GM20431 (cell line): Measurements from ENCODE around the gene HDLBP.
"Not testable (repeated sequence)": the region's sequence is repeated elsewhere in the genome, so short reads cannot be mapped to it uniquely, and the experiment has no call there.

ENCODE experiments used
- in situ Hi-C: fragments of 300-500 bp; cut with MseI, MboI; formaldehyde crosslinking; loops from one replicate; pipeline ENCODE4 v1.15.0; 2020; ENCODE audit warnings: low sequenced_read_pairs; ENCODE audit not compliant: unreplicated experiment

HDLBP gene

GRCh38 chr2:241308832-241309500 is 6.5 kb downstream of the HDLBP start:
- in situ Hi-C loops, result no loop called here

- in situ Hi-C loops, result no loop called here
These were observed 7.2 kb downstream of the HDLBP start for GRCh38 chr2:241308267-241308666.

DNA sequence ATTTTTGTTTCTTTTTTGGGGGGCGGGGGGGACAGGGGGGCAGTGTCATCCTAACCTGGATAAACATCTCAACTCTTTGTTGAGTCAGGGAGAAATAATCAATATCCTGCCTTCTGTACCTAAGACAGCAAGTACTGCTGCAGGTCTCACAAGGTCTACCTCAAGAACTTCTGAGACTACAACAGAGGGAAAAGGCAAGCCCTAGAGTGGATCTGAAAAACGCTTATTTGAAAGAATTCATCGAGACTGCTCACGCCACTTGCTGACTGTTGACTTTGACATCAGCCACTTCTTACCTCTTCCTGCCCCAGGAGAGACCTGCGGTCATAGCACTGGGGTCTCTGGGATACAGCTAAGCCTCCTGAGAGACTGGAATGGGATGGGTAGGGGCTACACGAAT is 8.4 kb downstream of the HDLBP start:
- in situ Hi-C loops, result no loop called here

DNA sequence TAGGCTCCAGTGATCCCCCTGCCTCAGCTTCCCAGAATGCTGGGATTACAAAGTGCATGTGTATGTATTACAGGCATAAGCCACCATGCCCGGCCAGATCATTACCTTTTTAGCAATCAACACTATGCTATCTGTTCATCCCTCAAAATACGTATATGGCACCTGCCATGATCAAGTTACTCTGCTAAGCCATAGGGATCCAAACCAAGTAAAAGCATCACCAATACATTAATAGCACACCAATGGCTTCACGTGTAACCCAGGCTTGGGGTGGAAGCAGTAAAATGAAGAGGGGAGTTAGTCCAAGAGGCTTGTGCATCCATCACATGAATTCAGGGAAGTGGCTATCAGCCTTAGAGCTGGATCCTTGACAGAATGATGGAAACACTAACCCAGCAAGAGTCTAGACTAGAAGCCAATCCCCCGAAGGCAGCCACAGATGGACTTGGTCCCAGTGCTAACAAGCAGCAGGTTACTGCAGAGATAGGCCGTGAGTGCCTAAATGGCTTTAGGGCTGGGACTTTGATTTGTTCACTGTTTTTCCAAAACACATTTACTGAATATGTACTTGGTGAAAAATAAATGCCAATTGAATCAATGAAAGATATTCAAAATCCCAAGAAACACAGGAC is 11.3 kb downstream of the HDLBP start:
- in situ Hi-C loops, result no loop called here

GRCh38 chr2:241302759-241303651 is 12.5 kb downstream of the HDLBP start:
- in situ Hi-C loops, result no loop called here

GRCh38 chr2:241302083-241302482 is 13.4 kb downstream of the HDLBP start:
- in situ Hi-C loops, result no loop called here

- in situ Hi-C loops, result no loop called here
These were observed 15.5 kb downstream of the HDLBP start for GRCh38 chr2:241300000-241300399.

DNA sequence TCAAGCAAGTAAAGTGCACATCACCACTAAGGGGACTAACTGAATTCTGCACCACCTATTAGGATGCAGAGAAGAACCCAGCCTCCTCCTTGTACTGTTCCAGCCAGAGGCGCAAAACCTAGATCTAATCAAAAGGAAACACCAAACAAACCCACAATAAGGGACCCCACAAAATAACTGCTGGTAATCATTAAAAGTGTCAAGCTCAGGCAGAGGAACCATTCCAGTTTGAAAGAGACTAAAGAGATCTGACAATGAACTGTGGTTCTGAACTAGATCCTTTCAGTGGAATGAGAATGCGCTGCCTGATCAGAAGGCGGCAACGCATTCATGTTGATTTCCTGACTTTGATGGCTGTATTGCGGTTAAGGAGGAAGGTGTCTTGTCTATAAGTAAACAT is 16.8 kb downstream of the HDLBP start:
- in situ Hi-C loops, result no loop called here

GRCh38 chr2:241296767-241297166 is 18.7 kb downstream of the HDLBP start:
- in situ Hi-C loops, result no loop called here

- in situ Hi-C loops, result no loop called here
These were observed 20.0 kb downstream of the HDLBP start for GRCh38 chr2:241295326-241296095.

GRCh38 chr2:241293378-241293797 is 22.1 kb downstream of the HDLBP start:
- in situ Hi-C loops, result not testable (repeated sequence)

DNA sequence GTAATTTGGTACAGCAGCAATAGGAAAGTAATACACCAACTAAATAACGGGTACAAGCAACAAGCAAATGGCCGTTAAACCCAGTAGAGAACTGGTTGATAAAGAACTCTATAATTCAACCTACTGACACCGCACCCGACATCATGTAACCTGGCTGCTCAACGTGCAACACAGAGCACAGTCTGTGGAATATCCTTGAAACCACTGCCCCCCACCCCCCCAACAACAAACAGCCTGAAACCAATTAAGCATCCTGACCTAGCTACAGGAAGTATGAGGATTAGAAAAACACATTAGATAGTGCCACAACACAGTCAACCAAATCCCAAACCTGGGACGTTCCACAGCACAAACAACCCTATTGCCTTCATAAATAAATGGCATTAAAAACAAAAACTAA is 23.5 kb downstream of the HDLBP start:
- in situ Hi-C loops, result no loop called here

DNA sequence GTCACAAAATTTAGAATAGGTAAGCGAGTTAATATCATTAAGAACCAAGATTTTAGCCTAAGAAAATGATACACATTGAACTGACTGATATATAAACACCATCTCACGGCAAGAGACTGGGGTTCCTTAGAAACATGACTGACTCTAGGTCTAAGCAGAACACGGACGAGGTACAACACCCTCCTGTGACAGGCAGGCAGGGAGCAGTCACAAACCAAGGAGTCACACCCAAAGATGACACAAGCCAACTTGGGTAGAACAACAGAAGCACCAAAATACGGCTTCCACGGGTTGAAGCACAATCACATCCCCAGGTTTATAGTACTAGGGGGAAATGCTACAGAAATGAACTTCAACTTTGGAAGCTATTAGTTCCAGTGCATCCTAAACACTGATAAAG is 24.3 kb downstream of the HDLBP start:
- in situ Hi-C loops, result no loop called here

DNA sequence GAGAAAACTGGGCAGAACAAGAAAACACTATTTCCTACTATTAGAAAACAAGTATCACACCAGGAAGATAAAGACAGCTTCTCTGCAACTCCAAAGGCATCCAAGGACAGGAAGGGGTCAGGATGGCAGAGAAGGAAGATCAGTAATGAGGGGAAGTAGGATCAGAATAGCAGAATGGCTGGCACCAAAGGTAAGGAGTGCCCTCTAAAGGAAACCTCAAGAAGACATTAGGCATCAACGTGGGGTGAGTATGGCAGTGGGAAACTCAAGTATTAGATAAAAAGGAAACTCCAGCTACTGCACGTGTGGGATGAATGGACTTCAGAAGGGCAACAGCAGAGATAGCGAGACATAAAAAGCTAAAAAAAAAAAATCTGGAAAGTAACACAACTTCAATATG is 25.9 kb downstream of the HDLBP start:
- in situ Hi-C loops, result no loop called here

- in situ Hi-C loops, result no loop called here
These were observed 26.4 kb downstream of the HDLBP start for GRCh38 chr2:241289053-241289452.

- in situ Hi-C loops, result no loop called here
These were observed 27.1 kb downstream of the HDLBP start for GRCh38 chr2:241288324-241288888.

- in situ Hi-C loops, result no loop called here
These were observed 29.0 kb downstream of the HDLBP start for GRCh38 chr2:241286348-241287090.

- in situ Hi-C loops, result no loop called here
These were observed 29.9 kb downstream of the HDLBP start for GRCh38 chr2:241285596-241285995.

DNA sequence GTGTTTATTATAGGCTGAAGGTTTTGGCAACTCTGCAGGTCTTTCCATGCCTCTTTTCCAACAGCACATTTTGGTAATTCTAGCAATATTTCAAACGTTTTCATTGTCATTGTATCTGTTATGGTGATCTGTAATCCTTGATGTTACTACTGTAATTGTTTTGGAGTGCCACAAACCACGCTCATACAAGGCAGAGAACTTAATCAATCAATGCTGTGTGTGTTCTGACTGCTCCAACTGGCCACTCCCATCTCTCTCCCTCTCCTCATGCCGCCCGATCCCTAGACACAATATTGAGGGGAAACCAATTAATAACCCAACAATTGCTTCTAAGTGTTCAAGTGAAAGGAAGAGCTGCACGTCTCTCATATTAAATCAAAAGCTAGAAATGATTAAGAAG is 32.9 kb downstream of the HDLBP start:
- in situ Hi-C loops, result no loop called here
